ENCODE results near the gene EEF1B2.

- TF ChIP-seq, protein P1, sequence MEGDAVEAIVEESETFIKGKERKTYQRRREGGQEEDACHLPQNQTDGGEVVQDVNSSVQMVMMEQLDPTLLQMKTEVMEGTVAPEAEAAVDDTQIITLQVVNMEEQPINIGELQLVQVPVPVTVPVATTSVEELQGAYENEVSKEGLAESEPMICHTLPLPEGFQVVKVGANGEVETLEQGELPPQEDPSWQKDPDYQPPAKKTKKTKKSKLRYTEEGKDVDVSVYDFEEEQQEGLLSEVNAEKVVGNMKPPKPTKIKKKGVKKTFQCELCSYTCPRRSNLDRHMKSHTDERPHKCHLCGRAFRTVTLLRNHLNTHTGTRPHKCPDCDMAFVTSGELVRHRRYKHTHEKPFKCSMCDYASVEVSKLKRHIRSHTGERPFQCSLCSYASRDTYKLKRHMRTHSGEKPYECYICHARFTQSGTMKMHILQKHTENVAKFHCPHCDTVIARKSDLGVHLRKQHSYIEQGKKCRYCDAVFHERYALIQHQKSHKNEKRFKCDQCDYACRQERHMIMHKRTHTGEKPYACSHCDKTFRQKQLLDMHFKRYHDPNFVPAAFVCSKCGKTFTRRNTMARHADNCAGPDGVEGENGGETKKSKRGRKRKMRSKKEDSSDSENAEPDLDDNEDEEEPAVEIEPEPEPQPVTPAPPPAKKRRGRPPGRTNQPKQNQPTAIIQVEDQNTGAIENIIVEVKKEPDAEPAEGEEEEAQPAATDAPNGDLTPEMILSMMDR (IDR thresholded peaks at IDR 0.05), result no peak
- TF ChIP-seq POLR2AphosphoS5 (IDR thresholded peaks at IDR 0.05; ENCODE audit: low read depth, low read length) (no peak), SIN3A (IDR thresholded peaks at IDR 0.05; ENCODE audit: borderline replicate concordance, insufficient read depth, low read depth, low read length) (no peak)
- TF ChIP-seq, protein P2, sequence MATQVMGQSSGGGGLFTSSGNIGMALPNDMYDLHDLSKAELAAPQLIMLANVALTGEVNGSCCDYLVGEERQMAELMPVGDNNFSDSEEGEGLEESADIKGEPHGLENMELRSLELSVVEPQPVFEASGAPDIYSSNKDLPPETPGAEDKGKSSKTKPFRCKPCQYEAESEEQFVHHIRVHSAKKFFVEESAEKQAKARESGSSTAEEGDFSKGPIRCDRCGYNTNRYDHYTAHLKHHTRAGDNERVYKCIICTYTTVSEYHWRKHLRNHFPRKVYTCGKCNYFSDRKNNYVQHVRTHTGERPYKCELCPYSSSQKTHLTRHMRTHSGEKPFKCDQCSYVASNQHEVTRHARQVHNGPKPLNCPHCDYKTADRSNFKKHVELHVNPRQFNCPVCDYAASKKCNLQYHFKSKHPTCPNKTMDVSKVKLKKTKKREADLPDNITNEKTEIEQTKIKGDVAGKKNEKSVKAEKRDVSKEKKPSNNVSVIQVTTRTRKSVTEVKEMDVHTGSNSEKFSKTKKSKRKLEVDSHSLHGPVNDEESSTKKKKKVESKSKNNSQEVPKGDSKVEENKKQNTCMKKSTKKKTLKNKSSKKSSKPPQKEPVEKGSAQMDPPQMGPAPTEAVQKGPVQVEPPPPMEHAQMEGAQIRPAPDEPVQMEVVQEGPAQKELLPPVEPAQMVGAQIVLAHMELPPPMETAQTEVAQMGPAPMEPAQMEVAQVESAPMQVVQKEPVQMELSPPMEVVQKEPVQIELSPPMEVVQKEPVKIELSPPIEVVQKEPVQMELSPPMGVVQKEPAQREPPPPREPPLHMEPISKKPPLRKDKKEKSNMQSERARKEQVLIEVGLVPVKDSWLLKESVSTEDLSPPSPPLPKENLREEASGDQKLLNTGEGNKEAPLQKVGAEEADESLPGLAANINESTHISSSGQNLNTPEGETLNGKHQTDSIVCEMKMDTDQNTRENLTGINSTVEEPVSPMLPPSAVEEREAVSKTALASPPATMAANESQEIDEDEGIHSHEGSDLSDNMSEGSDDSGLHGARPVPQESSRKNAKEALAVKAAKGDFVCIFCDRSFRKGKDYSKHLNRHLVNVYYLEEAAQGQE (IDR thresholded peaks at IDR 0.05; ENCODE audit: insufficient read depth in 1 of 2, low read depth in 2 of 2, low read length in 1 of 2), result no peak
Observed at GRCh38 chr2:206158563-206159345, 941 bp upstream of the EEF1B2 start.

Data from Panc1 (cell line).